ENCODE data around the gene NCKAP5.

DNA sequence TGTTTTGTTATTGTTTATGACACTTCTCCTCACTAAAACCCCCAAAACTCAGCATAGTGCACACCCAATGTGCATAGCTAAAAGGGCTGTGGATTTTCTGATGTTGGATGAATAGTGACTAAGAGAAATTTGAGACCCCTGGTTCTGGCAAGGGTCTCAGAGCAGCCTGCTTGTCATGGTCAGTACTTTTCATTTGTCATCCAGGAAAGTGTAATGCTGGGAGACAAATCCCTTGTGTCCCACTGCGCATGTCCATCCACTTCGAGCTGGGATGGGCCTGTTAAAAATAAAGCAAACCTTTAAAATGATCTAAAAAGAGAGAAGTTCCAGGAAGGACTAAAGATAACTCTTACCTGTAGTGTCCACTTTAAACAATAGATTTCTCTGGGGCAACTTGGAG is 851.3 kb downstream of the NCKAP5 start:
- TF ChIP-seq HDGF (IDR thresholded peaks at IDR 0.05; ENCODE audit: borderline replicate concordance) (no peak), SUZ12 (IDR thresholded peaks at IDR 0.05) (no peak), ZNF384 (IDR thresholded peaks at IDR 0.05) (no peak)
- TF ChIP-seq, protein P1, sequence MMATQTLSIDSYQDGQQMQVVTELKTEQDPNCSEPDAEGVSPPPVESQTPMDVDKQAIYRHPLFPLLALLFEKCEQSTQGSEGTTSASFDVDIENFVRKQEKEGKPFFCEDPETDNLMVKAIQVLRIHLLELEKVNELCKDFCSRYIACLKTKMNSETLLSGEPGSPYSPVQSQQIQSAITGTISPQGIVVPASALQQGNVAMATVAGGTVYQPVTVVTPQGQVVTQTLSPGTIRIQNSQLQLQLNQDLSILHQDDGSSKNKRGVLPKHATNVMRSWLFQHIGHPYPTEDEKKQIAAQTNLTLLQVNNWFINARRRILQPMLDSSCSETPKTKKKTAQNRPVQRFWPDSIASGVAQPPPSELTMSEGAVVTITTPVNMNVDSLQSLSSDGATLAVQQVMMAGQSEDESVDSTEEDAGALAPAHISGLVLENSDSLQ (IDR thresholded peaks at IDR 0.05) = no peak

All from HEK293T (cell line).